ENCODE measurements around the gene RNF180.

DNA sequence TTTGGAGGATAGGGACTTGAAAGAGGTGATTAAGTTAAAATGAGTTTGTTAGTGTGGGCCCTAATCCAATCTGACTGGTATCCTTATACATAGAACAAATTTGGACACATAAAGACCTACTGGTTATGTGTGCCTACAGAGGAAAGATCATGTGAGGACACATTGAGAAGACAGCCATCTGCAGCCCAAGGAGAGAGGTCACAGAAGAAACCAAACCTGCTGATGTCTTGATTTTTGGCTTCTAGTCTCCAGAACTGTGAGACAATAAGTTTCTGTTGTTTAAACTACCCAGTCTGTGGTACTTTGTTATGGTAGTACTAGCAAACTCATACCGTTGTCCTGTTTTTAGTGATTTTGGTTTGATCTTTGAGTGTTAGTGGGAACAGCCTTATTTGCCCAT is 18.3 kb downstream of the RNF180 start:
- TF ChIP-seq, protein P1, sequence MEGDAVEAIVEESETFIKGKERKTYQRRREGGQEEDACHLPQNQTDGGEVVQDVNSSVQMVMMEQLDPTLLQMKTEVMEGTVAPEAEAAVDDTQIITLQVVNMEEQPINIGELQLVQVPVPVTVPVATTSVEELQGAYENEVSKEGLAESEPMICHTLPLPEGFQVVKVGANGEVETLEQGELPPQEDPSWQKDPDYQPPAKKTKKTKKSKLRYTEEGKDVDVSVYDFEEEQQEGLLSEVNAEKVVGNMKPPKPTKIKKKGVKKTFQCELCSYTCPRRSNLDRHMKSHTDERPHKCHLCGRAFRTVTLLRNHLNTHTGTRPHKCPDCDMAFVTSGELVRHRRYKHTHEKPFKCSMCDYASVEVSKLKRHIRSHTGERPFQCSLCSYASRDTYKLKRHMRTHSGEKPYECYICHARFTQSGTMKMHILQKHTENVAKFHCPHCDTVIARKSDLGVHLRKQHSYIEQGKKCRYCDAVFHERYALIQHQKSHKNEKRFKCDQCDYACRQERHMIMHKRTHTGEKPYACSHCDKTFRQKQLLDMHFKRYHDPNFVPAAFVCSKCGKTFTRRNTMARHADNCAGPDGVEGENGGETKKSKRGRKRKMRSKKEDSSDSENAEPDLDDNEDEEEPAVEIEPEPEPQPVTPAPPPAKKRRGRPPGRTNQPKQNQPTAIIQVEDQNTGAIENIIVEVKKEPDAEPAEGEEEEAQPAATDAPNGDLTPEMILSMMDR (IDR thresholded peaks at IDR 0.05 in 2 of 3, conservative IDR thresholded peaks at IDR 0.05 in 1 of 3; ENCODE audit: control insufficient read depth in 2 of 3, extremely low read depth in 1 of 3, insufficient read depth in 1 of 3, low read depth in 3 of 3, low read length in 3 of 3): no peak
- TF ChIP-seq TARDBP (IDR thresholded peaks at IDR 0.05; ENCODE audit: borderline replicate concordance) (no peak), POLR2A (IDR thresholded peaks at IDR 0.05; ENCODE audit: low read depth, low read length) (no peak), CEBPB (IDR thresholded peaks at IDR 0.05; ENCODE audit: borderline replicate concordance in 1 of 2, low read depth in 2 of 2, low read length in 2 of 2) (no peak), LARP7 (IDR thresholded peaks at IDR 0.05) (no peak), CHD1 (IDR thresholded peaks at IDR 0.05; ENCODE audit: low read depth, low read length) (no peak), NRF1 (conservative IDR thresholded peaks at IDR 0.05; ENCODE audit: low read depth, low read length) (no peak), CREM (IDR thresholded peaks at IDR 0.05; ENCODE audit: low read depth) (no peak), TAF1 (IDR thresholded peaks at IDR 0.05; ENCODE audit: borderline replicate concordance, low read depth, low read length) (no peak)
- TF ChIP-seq, protein P2, sequence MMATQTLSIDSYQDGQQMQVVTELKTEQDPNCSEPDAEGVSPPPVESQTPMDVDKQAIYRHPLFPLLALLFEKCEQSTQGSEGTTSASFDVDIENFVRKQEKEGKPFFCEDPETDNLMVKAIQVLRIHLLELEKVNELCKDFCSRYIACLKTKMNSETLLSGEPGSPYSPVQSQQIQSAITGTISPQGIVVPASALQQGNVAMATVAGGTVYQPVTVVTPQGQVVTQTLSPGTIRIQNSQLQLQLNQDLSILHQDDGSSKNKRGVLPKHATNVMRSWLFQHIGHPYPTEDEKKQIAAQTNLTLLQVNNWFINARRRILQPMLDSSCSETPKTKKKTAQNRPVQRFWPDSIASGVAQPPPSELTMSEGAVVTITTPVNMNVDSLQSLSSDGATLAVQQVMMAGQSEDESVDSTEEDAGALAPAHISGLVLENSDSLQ (IDR thresholded peaks at IDR 0.05): no peak
